K562 (cell line): ENCODE results near the gene PLCB3. TPM values are rescaled to one million over a fixed set of nuclear protein-coding genes. Genes with fewer than 3 reads are reported as not detected.

ENCODE experiments used
- ATF7 ChIP-seq: fragments of 450-650 bp; IDR thresholded peaks from 2 replicates; pipeline ENCODE4 v1.7.1; 2014; ENCODE audit warnings: mild to moderate bottlenecking, moderate library complexity
- CHD2 ChIP-seq: IDR thresholded peaks from 2 replicates; pipeline ENCODE4 v1.6.1; 2011; ENCODE audit warnings: low read depth, low read length
- EP300 ChIP-seq: IDR thresholded peaks from 2 replicates; pipeline ENCODE4 v1.6.1; 2012; ENCODE audit warnings: low read length, improper control_type of control experiment
- FOS ChIP-seq: IDR thresholded peaks from 3 replicates; pipeline ENCODE4 v1.6.1; 2011; ENCODE audit not compliant: insufficient read length; ENCODE audit errors: extremely low read depth
- KDM5B ChIP-seq: fragments of 200-600 bp; sonication (generic); IDR thresholded peaks from 2 replicates; pipeline ENCODE4 v1.6.1; 2012; ENCODE audit warnings: low read depth, mild to moderate bottlenecking, moderate library complexity, low read length, control low read depth, inconsistent platforms; ENCODE audit not compliant: insufficient replicate concordance
- PBX2 ChIP-seq, 2 experiments: IDR thresholded peaks in 1 of 2; conservative IDR thresholded peaks in 1 of 2; 2 replicates each; pipeline ENCODE4 v1.6.1; 2016; ENCODE audit warnings: low read depth in 2 of 2, mild to moderate bottlenecking in 1 of 2, missing compliant biosample characterization in 1 of 2, missing genetic modification characterization in 1 of 2, moderate library complexity in 1 of 2
- POU5F1 ChIP-seq: fragments of 150-350 bp; IDR thresholded peaks from 2 replicates; pipeline ENCODE4 v1.6.1; 2014; ENCODE audit warnings: borderline replicate concordance, low read length, low read depth, mild to moderate bottlenecking; ENCODE audit not compliant: partially characterized antibody
- PRDM10 ChIP-seq: fragments of 450-650 bp; IDR thresholded peaks from 2 replicates; pipeline ENCODE4 v1.6.1; 2018; ENCODE audit not compliant: partially characterized antibody
- STAT5A ChIP-seq: IDR thresholded peaks from 2 replicates; pipeline ENCODE4 v1.6.1; 2012; ENCODE audit warnings: low read length, inconsistent platforms, borderline replicate concordance
- TEAD2 ChIP-seq: fragments of 450-650 bp; IDR thresholded peaks from 2 replicates; pipeline ENCODE4 v1.6.1; 2016; ENCODE audit warnings: missing genetic modification characterization, control low read depth, missing compliant biosample characterization
- ZC3H11A ChIP-seq: IDR thresholded peaks from 2 replicates; pipeline ENCODE4 v1.6.1; 2012; ENCODE audit warnings: low read depth, low read length, improper control_type of control experiment
- ZNF140 ChIP-seq: fragments of 250-450 bp; sonication (Bioruptor Pico); IDR thresholded peaks from 2 replicates; pipeline ENCODE4 v1.8.0; 2021; ENCODE audit warnings: moderate library complexity, mild to moderate bottlenecking, inconsistent platforms
- ZNF695 ChIP-seq: fragments of 450-650 bp; formaldehyde crosslinking; IDR thresholded peaks from 2 replicates; pipeline ENCODE4 v1.4.0; 2020; ENCODE audit warnings: mild to moderate bottlenecking, moderate library complexity
- ZNF707 ChIP-seq: fragments of 250-450 bp; sonication (Bioruptor Pico); conservative IDR thresholded peaks from 2 replicates; pipeline ENCODE4 v1.8.0; 2022; ENCODE audit warnings: inconsistent platforms, mild to moderate bottlenecking, moderate library complexity
- ZNF76 ChIP-seq: fragments of 250-450 bp; sonication (Bioruptor Pico); IDR thresholded peaks from 2 replicates; pipeline ENCODE4 v1.4.0; 2020; ENCODE audit warnings: mild to moderate bottlenecking, moderate library complexity, borderline replicate concordance
- polyA plus RNA-seq, 8 experiments: library from polyadenylated mRNA; depleted of rRNA in 4 of 8; stranded (reverse) in 5 of 8; unstranded in 3 of 8; fragments of >200 nt; fragmentation: Nextera tagmentation in 2 of 8; fragmentation: Illumina TruSeq in 1 of 8; extraction: Ambion mirVana in 2 of 8; extraction: Trizol in 1 of 8; gene quantifications; 2 replicates each; pipeline versions ENCODE4 v1.2.1 to v1.2.3, GENCODE V29; 2011 to 2014; ENCODE audit warnings: inconsistent platforms in 1 of 8, missing spikeins in 1 of 8
- total RNA-seq, 7 experiments: library from RNA; depleted of rRNA in 6 of 7; stranded (reverse); fragments of >200 nt in 6 of 7; fragmentation: Illumina TruSeq in 2 of 7; extraction: Trizol in 2 of 7; gene quantifications; 2 replicates each; pipeline versions ENCODE4 v1.2.1 to v1.2.3, GENCODE V29; 2011 to 2021; ENCODE audit warnings: low replicate concordance in 1 of 7
- TF ChIP-seq, protein P1 (sequence below): fragments of 200-800 bp; sonication (Bioruptor generic); IDR thresholded peaks from 2 replicates; pipeline ENCODE4 v1.6.1; 2017; ENCODE audit warnings: missing genetic modification characterization, missing compliant biosample characterization
- TF ChIP-seq, protein P2 (sequence below): fragments of 250-450 bp; sonication (Bioruptor Pico); IDR thresholded peaks from 2 replicates; pipeline ENCODE4 v1.8.0; 2021; ENCODE audit warnings: moderate library complexity, mild to moderate bottlenecking, inconsistent platforms

PLCB3 gene
- total and polyA plus RNA-seq, 9 of the 15 experiments (the other 6 are each of a cell fraction or from before 2014, with no cell fraction given): 0.31 to 44.8 (median 14.6) TPM

DNA sequence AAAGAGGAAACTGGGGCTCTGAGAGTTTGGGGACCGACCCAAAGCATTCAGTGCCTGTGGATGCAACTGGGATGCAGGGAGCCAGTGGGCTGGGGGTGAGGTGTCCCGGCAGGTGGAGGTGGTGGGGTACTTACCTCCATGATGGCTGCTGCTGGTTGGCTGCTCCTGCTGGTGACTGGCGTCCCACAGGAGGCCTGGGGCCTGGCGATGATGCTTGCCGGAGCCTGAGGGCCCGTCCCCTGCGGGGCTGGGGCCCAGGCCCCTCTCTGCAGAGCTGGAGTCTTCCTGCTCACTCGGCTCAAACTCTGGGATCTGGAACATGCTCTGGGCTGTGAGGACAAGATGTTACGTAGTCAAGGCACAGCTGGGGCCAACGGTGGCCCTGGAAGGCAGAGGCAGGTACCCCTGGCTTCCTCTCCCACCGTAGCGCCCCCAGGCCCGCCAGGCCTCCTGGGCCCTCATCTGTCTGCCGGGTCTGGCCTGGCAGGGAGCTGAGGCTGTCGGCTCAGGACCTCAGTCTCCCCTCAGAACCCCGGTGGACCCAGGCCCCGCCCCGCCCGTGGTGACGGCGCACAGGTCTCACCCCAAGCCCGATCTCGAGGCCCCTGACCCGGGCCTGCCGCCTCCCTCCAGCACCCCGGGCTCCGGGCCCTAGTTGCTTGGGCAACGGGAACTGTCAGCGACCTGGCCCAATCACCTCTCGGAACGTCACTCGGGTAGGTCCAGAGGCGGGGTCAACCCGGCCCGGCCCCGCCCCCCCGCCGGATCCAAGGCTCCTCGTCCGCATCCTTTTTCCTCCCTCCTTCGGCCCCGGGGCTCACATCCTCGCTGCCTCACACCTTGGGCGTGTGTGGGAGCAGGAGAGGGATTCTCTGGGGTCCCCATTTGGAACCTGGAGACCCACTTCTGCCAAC lies 33.0 kb downstream of the PLCB3 start, which contains the start of gene BAD (continued):
- TF ChIP-seq STAT5A (no peak), FOS (peak; percentile 51), ZC3H11A (no peak), ATF7 (0 out of 2 replicates have a peak, but pooled peaks have one; percentile 31), PRDM10 (peak; percentile 61), CHD2 (peak; percentile 57; the same call in 1 of the 2 replicates), TEAD2 (no peak), ZNF140 (no peak), ZNF707 (CRISPR knock-in tag) (no peak), POU5F1 (no peak), KDM5B (peak; percentile 50), PBX2 (CRISPR knock-in tag; IDR thresholded peaks at IDR 0.05; ENCODE audit: low read depth) (peak; percentile 51), PBX2 (tag; conservative IDR thresholded peaks at IDR 0.05; ENCODE audit: low read depth) (peak; percentile 91), ZNF695 (CRISPR knock-in tag) (no peak), EP300 (0 out of 2 replicates have a peak, but pooled peaks have one; percentile 15), ZNF76 (no peak)
- TF ChIP-seq, protein P1, sequence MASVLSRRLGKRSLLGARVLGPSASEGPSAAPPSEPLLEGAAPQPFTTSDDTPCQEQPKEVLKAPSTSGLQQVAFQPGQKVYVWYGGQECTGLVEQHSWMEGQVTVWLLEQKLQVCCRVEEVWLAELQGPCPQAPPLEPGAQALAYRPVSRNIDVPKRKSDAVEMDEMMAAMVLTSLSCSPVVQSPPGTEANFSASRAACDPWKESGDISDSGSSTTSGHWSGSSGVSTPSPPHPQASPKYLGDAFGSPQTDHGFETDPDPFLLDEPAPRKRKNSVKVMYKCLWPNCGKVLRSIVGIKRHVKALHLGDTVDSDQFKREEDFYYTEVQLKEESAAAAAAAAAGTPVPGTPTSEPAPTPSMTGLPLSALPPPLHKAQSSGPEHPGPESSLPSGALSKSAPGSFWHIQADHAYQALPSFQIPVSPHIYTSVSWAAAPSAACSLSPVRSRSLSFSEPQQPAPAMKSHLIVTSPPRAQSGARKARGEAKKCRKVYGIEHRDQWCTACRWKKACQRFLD (CRISPR knock-in tag): no peak
- TF ChIP-seq, protein P2, sequence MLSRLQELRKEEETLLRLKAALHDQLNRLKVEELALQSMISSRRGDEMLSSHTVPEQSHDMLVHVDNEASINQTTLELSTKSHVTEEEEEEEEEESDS: no peak
